ENCODE results near the gene BAZ1A. TPM values are rescaled to one million over a fixed set of nuclear protein-coding genes. Genes with fewer than 3 reads are reported as not detected.

The BAZ1A gene
- polyA plus RNA-seq, 1 donor from 2014 or later = 18.1 TPM

GRCh38 chr14:34826661-34827060, 48.5 kb downstream of the BAZ1A start:
- Histone ChIP-seq H3K9ac (ENCODE audit: low read length) (no peak overlapping the region), H4K20me1 (ENCODE audit: insufficient read depth) (no peaks in the 10 kb centered on the region), H3K79me2 (replicated peaks; ENCODE audit: insufficient read depth, low read length) (no peaks in the 10 kb centered on the region), H3K27ac (ENCODE audit: low read length) (no peak overlapping the region), H3K4me3 (ENCODE audit: low read length) (no peak overlapping the region), H3F3A (ENCODE audit: insufficient read depth, low read length, poor library complexity, severe bottlenecking) (no peaks in the 10 kb centered on the region), H3K27me3 (ENCODE audit: insufficient read depth, low read depth, low read length) (no peaks in the 10 kb centered on the region), H3K9me2 (ENCODE audit: insufficient read depth, low read length) (no peaks in the 10 kb centered on the region), H3K9me3 (ENCODE audit: low read length) (no peaks in the 10 kb centered on the region), H3K36me3 (ENCODE audit: insufficient read depth, low read length) (no peaks in the 10 kb centered on the region), H2AFZ (ENCODE audit: low read depth, low read length) (no peak overlapping the region), H3K4me2 (ENCODE audit: low read length) (no peak overlapping the region)
- TF ChIP-seq EP300 (conservative IDR thresholded peaks at IDR 0.05; ENCODE audit: poor library complexity, severe bottlenecking) (no peak), REST (IDR thresholded peaks at IDR 0.05; ENCODE audit: borderline replicate concordance) (no peak), MXI1 (conservative IDR thresholded peaks at IDR 0.05; ENCODE audit: poor library complexity, severe bottlenecking) (no peak), CTCF (IDR thresholded peaks at IDR 0.05; ENCODE audit: poor library complexity, severe bottlenecking) (no peak), TAF1 (IDR thresholded peaks at IDR 0.05; ENCODE audit: low read depth) (no peak), EZH2 (IDR thresholded peaks at IDR 0.05; ENCODE audit: borderline replicate concordance, insufficient read depth, low read length, poor library complexity, severe bottlenecking) (no peak), SMC3 (conservative IDR thresholded peaks at IDR 0.05; ENCODE audit: poor library complexity) (no peak), RAD21 (conservative IDR thresholded peaks at IDR 0.05) (no peak), POLR2AphosphoS5 (IDR thresholded peaks at IDR 0.05) (no peak)

DNA sequence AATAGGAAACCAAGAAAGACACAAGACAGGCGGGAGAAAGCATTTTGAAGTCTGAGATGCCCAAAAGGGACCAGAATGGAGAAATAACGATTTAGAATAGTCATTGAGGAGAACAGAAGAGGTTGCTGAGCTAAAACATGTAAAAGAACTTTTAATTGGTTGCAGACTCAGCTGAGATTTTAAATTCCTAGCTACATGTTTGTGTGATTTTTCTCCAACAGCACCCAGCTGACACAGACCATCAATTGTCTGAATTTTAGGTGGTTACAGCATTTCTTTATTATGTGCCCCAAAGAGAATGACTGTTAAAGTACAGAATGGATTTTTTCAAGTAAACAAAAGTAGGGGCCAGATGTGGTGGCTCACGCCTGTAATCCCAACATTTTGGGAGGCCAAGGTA, 50.3 kb downstream of the BAZ1A start:
- H3K27ac ChIP-seq (ENCODE audit: low read length) = no peak overlapping the region
- TF ChIP-seq TAF1 (IDR thresholded peaks at IDR 0.05; ENCODE audit: low read depth) = no peak
- no peak overlapping the region for H3K4me2 ChIP-seq (ENCODE audit: low read length)
- H3K36me3 ChIP-seq (ENCODE audit: insufficient read depth, low read length) = no peaks in the 10 kb centered on the region
- H2AFZ ChIP-seq (ENCODE audit: low read depth, low read length) = no peak overlapping the region
- no peaks in the 10 kb centered on the region for H3K9me3 ChIP-seq (ENCODE audit: low read length)
- H3K9ac ChIP-seq (ENCODE audit: low read length) = no peak overlapping the region
- no peaks in the 10 kb centered on the region for H3K9me2 ChIP-seq (ENCODE audit: insufficient read depth, low read length)
- H3F3A ChIP-seq (ENCODE audit: insufficient read depth, low read length, poor library complexity, severe bottlenecking) = no peaks in the 10 kb centered on the region
- H3K79me2 ChIP-seq (replicated peaks; ENCODE audit: insufficient read depth, low read length) = no peaks in the 10 kb centered on the region
- H3K4me3 ChIP-seq (ENCODE audit: low read length) = no peak overlapping the region
- no peaks in the 10 kb centered on the region for H4K20me1 ChIP-seq (ENCODE audit: insufficient read depth)
- H3K27me3 ChIP-seq (ENCODE audit: insufficient read depth, low read depth, low read length) = no peaks in the 10 kb centered on the region

DNA sequence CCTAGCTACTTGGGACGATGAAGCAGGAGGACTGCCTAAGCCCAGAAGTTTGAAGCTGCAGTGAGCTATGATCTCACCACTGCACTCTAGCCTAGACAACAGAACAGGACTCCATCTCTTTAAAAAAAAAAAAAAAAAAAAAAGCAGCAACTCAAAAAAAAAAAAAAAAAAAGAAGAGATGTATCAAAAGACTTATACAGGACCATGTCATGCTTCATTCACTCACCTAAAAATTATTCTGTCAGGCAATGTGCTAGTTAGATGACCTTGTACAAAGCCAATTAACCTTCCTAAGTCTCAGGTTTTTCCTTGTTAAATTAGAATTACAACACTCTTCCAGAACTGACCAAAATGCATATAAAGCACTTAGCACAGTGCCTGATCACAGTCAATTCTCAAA, 50.9 kb downstream of the BAZ1A start:
- Histone ChIP-seq H3K9me3 (ENCODE audit: low read length) (no peaks in the 10 kb centered on the region), H3K9ac (ENCODE audit: low read length) (no peak overlapping the region), H3K9me2 (ENCODE audit: insufficient read depth, low read length) (no peaks in the 10 kb centered on the region), H3F3A (ENCODE audit: insufficient read depth, low read length, poor library complexity, severe bottlenecking) (no peaks in the 10 kb centered on the region), H3K4me3 (ENCODE audit: low read length) (no peak overlapping the region), H2AFZ (ENCODE audit: low read depth, low read length) (no peak overlapping the region), H3K27me3 (ENCODE audit: insufficient read depth, low read depth, low read length) (no peaks in the 10 kb centered on the region), H3K27ac (ENCODE audit: low read length) (no peak overlapping the region), H4K20me1 (ENCODE audit: insufficient read depth) (no peaks in the 10 kb centered on the region), H3K79me2 (replicated peaks; ENCODE audit: insufficient read depth, low read length) (no peaks in the 10 kb centered on the region), H3K36me3 (ENCODE audit: insufficient read depth, low read length) (no peaks in the 10 kb centered on the region), H3K4me2 (ENCODE audit: low read length) (no peak overlapping the region)
- TF ChIP-seq CTCF (IDR thresholded peaks at IDR 0.05; ENCODE audit: poor library complexity, severe bottlenecking) = no peak
- TF ChIP-seq POLR2AphosphoS5 (IDR thresholded peaks at IDR 0.05) = no peak
- no peak for TF ChIP-seq SMC3 (conservative IDR thresholded peaks at IDR 0.05; ENCODE audit: poor library complexity)
- TF ChIP-seq REST (IDR thresholded peaks at IDR 0.05; ENCODE audit: borderline replicate concordance) = no peak
- no peak for TF ChIP-seq EZH2 (IDR thresholded peaks at IDR 0.05; ENCODE audit: borderline replicate concordance, insufficient read depth, low read length, poor library complexity, severe bottlenecking)
- no peak for TF ChIP-seq RAD21 (conservative IDR thresholded peaks at IDR 0.05)
- no peak for TF ChIP-seq EP300 (conservative IDR thresholded peaks at IDR 0.05; ENCODE audit: poor library complexity, severe bottlenecking)
- TF ChIP-seq TAF1 (IDR thresholded peaks at IDR 0.05; ENCODE audit: low read depth) = no peak
